ENCODE data around the gene KIF25. TPM values are rescaled to one million over a fixed set of nuclear protein-coding genes. Genes with fewer than 3 reads are reported as not detected.

The KIF25 gene
- total RNA-seq, 1 experiment from 2014 or later = 0.28 TPM

GRCh38 chr6:167949121-167949684 is 48.3 kb upstream of the KIF25 start (continued):
- TF ChIP-seq ARID4B (CRISPR knock-in tag; IDR thresholded peaks at IDR 0.05; ENCODE audit: borderline replicate concordance) = no peak

GRCh38 chr6:167951781-167952511 is 45.5 kb upstream of the KIF25 start:
- H3K27me3 Mint-ChIP-seq (ENCODE audit: low read depth) = no peaks in the 10 kb centered on the region
- no peak for TF ChIP-seq NFYB (CRISPR knock-in tag; conservative IDR thresholded peaks at IDR 0.05; ENCODE audit: low read depth)
- no peak for TF ChIP-seq MAX (CRISPR knock-in tag; IDR thresholded peaks at IDR 0.05)
- no peak for TF ChIP-seq USF2 (CRISPR knock-in tag; IDR thresholded peaks at IDR 0.05)
- no peak for TF ChIP-seq ARID4B (CRISPR knock-in tag; IDR thresholded peaks at IDR 0.05; ENCODE audit: borderline replicate concordance)
- TF ChIP-seq SMAD3 (CRISPR knock-in tag; IDR thresholded peaks at IDR 0.05; ENCODE audit: borderline replicate concordance) = no peak
- TF ChIP-seq SP1 (CRISPR knock-in tag; conservative IDR thresholded peaks at IDR 0.05) = no peak
- TF ChIP-seq GRHL2 (CRISPR knock-in tag; IDR thresholded peaks at IDR 0.05; ENCODE audit: insufficient replicate concordance, severe bottlenecking) = no peak
- no peak for TF ChIP-seq MYBL2 (CRISPR knock-in tag; IDR thresholded peaks at IDR 0.05)
- no peak for TF ChIP-seq CTCF (IDR thresholded peaks at IDR 0.05)
- TF ChIP-seq ZNF396 (CRISPR knock-in tag; IDR thresholded peaks at IDR 0.05; ENCODE audit: borderline replicate concordance) = no peak
- TF ChIP-seq CBFB (CRISPR knock-in tag; IDR thresholded peaks at IDR 0.05; ENCODE audit: low read depth) = no peak
- TF ChIP-seq RELA (CRISPR knock-in tag; IDR thresholded peaks at IDR 0.05; ENCODE audit: borderline replicate concordance) = no peak
- TF ChIP-seq ESRRA (CRISPR knock-in tag; IDR thresholded peaks at IDR 0.05; ENCODE audit: borderline replicate concordance) = no peak
- no peaks in the 10 kb centered on the region for H3K4me1 Mint-ChIP-seq
- H3K36me3 Mint-ChIP-seq = peaks cover 65% of the 10 kb centered on the region
- no peaks in the 10 kb centered on the region for H3K9me3 Mint-ChIP-seq
- H3K4me3 Mint-ChIP-seq = no peak overlapping the region
- ChIA-PET POLR2A (no interaction called here), CTCF (interaction anchor here (1.4 kb wide), 1 partner anchor 16 kb away, joined by 3 read pairs; no protein-coding TSS in a partner anchor)
- no peak overlapping the region for H3K27ac Mint-ChIP-seq
- DNase-seq (ENCODE audit: low spot score) (no peak), ATAC-seq (no peak)

All from WTC11 (cell line).